ENCODE results near the gene MYOZ1.

DNA sequence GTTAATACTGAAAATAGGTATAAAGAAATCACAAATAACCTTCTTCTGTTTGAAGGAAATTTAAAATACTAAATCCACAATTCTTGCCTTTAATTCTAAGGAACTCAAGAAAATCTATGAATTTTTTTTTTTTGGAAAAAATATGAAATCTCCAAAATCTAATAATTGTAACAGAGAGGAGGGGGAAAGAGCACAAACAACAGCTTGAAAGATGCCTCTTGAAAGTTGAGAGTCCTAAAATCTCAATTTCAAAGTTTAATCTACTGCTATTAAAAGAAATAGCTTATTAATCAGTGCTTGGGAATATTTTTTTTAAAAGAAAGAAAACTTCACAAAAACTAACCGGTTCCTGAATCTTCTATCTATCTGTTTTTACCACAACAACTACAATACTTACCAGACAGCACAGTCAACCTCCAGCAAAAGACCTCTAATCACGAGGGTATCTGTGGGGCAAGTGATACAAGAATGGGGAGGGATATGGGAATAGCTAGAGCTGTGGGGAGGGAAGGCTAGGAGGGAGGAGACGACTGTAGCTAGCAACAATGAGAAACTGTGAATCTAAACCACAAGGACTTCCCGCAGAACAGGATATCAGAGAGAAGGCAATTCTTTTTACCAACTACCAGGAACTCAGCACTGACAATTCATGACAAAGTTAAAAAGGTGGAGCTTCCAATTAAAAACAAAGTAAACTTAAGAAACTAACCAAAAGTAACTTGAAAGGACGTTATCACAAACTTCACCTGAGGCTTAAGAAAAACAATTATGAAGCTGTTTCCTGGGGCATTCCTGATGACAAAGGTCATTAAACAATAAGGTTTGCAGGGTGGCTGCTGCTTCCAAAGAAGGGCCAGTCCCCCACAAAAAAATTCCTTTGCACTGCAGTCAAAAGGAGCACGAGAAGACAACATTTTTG is 50.1 kb downstream of the MYOZ1 start, which contains the start of gene USP54:
- TF ChIP-seq, protein P1, sequence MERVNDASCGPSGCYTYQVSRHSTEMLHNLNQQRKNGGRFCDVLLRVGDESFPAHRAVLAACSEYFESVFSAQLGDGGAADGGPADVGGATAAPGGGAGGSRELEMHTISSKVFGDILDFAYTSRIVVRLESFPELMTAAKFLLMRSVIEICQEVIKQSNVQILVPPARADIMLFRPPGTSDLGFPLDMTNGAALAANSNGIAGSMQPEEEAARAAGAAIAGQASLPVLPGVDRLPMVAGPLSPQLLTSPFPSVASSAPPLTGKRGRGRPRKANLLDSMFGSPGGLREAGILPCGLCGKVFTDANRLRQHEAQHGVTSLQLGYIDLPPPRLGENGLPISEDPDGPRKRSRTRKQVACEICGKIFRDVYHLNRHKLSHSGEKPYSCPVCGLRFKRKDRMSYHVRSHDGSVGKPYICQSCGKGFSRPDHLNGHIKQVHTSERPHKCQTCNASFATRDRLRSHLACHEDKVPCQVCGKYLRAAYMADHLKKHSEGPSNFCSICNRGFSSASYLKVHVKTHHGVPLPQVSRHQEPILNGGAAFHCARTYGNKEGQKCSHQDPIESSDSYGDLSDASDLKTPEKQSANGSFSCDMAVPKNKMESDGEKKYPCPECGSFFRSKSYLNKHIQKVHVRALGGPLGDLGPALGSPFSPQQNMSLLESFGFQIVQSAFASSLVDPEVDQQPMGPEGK (CRISPR knock-in tag; IDR thresholded peaks at IDR 0.05; ENCODE audit: borderline replicate concordance) = no peak
- TF ChIP-seq, protein P2, sequence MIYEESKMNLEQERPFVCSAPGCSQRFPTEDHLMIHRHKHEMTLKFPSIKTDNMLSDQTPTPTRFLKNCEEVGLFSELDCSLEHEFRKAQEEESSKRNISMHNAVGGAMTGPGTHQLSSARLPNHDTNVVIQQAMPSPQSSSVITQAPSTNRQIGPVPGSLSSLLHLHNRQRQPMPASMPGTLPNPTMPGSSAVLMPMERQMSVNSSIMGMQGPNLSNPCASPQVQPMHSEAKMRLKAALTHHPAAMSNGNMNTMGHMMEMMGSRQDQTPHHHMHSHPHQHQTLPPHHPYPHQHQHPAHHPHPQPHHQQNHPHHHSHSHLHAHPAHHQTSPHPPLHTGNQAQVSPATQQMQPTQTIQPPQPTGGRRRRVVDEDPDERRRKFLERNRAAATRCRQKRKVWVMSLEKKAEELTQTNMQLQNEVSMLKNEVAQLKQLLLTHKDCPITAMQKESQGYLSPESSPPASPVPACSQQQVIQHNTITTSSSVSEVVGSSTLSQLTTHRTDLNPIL (CRISPR knock-in tag; IDR thresholded peaks at IDR 0.05; ENCODE audit: low read depth) = no peak
- TF ChIP-seq ARNTL (CRISPR knock-in tag; IDR thresholded peaks at IDR 0.05; ENCODE audit: borderline replicate concordance, low read depth) (no peak), ZC3H10 (CRISPR knock-in tag; IDR thresholded peaks at IDR 0.05) (no peak)
